ENCODE data around the gene JAKMIP2.

GRCh38 chr5:147644460-147644859 is 138.1 kb downstream of the JAKMIP2 start:
- TF ChIP-seq YY1 (IDR thresholded peaks at IDR 0.05; ENCODE audit: low read depth) (no peak), POLR2AphosphoS5 (IDR thresholded peaks at IDR 0.05; ENCODE audit: low read depth, low read length) (no peak)
- TF ChIP-seq, protein P1, sequence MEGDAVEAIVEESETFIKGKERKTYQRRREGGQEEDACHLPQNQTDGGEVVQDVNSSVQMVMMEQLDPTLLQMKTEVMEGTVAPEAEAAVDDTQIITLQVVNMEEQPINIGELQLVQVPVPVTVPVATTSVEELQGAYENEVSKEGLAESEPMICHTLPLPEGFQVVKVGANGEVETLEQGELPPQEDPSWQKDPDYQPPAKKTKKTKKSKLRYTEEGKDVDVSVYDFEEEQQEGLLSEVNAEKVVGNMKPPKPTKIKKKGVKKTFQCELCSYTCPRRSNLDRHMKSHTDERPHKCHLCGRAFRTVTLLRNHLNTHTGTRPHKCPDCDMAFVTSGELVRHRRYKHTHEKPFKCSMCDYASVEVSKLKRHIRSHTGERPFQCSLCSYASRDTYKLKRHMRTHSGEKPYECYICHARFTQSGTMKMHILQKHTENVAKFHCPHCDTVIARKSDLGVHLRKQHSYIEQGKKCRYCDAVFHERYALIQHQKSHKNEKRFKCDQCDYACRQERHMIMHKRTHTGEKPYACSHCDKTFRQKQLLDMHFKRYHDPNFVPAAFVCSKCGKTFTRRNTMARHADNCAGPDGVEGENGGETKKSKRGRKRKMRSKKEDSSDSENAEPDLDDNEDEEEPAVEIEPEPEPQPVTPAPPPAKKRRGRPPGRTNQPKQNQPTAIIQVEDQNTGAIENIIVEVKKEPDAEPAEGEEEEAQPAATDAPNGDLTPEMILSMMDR (IDR thresholded peaks at IDR 0.05), result no peak
- TF ChIP-seq, protein P2, sequence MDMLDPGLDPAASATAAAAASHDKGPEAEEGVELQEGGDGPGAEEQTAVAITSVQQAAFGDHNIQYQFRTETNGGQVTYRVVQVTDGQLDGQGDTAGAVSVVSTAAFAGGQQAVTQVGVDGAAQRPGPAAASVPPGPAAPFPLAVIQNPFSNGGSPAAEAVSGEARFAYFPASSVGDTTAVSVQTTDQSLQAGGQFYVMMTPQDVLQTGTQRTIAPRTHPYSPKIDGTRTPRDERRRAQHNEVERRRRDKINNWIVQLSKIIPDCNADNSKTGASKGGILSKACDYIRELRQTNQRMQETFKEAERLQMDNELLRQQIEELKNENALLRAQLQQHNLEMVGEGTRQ (IDR thresholded peaks at IDR 0.05; ENCODE audit: borderline replicate concordance, low read depth, low read length), result no peak
